B cell (primary cell): ENCODE measurements around the gene RNF167.

Experiments
- EZH2 ChIP-seq: IDR thresholded peaks from 2 replicates; pipeline ENCODE4 v1.6.1; 2012; ENCODE audit warnings: borderline replicate concordance, low read depth, mild to moderate bottlenecking, moderate library complexity, low read length; ENCODE audit not compliant: insufficient read depth, poor library complexity, severe bottlenecking
- TF ChIP-seq, protein P1 (sequence below): fragments of 200-600 bp; IDR thresholded peaks from one replicate; pipeline ENCODE4 v1.8.0; 2022; ENCODE audit warnings: antibody characterized with exemption, mild to moderate bottlenecking

DNA sequence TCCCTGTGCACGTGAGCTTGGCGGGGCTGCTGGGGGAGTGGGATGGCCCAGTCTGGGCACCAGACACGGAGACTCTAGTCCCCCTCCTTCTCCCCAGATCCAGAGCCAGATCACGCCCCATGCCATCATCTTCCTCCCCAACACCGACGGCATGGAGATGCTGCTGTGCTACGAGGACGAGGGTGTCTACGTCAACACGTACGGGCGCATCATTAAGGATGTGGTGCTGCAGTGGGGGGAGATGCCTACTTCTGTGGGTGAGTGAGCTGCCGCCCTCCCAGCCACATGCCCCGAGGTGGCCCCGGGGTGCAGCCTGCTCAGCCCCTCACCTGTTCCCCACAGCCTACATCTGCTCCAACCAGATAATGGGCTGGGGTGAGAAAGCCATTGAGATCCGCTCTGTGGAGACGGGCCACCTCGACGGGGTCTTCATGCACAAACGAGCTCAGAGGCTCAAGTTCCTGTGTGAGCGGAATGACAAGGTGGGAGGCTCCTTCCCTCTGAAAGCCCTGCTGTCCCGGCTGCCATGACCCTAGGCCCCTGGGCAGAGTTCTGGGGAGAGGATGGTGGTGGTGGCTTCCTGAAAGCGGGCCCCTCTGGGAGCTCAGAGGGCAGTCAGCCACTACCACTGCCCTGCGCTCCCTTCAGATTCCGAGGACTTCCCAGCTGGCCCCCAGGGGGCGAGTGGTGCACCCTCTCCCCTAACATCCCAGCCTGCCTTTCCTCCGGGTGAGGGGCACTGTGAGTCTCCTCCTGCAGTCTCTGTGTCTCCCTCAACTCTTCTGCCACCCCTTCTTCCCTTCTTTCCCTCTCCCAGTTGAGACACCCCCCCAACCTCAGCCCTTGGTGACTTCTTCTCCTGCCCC lies 43.5 kb upstream of the RNF167 start:
- TF ChIP-seq, protein P1, sequence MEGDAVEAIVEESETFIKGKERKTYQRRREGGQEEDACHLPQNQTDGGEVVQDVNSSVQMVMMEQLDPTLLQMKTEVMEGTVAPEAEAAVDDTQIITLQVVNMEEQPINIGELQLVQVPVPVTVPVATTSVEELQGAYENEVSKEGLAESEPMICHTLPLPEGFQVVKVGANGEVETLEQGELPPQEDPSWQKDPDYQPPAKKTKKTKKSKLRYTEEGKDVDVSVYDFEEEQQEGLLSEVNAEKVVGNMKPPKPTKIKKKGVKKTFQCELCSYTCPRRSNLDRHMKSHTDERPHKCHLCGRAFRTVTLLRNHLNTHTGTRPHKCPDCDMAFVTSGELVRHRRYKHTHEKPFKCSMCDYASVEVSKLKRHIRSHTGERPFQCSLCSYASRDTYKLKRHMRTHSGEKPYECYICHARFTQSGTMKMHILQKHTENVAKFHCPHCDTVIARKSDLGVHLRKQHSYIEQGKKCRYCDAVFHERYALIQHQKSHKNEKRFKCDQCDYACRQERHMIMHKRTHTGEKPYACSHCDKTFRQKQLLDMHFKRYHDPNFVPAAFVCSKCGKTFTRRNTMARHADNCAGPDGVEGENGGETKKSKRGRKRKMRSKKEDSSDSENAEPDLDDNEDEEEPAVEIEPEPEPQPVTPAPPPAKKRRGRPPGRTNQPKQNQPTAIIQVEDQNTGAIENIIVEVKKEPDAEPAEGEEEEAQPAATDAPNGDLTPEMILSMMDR, result no peak
- TF ChIP-seq EZH2, result no peak
